DND-41 (cell line): Measurements from ENCODE around the gene LRFN2.
A peak's percentile ranks its signal among the peaks of the same experiment; 100 is the strongest.

Experiments used
- ATAC-seq: fragments of 200-7000 bp; cut with Tn5 transposase; 3 replicates; pipeline ENCODE4 v1.9.1; 2021; ENCODE audit warnings: low read depth; ENCODE audit not compliant: insufficient read depth
- DNase-seq: peaks from one replicate; pipeline ENCODE4 v3.0.0-alpha.2; 2020
- H2AFZ ChIP-seq: 2 replicates; pipeline ENCODE4 v1.6.0; 2012; ENCODE audit warnings: low read depth, low read length
- H3K27ac ChIP-seq: 2 replicates; pipeline ENCODE4 v1.5.1; 2012; ENCODE audit warnings: low read length, inconsistent platforms
- H3K27me3 ChIP-seq: fragments of 200-600 bp; sonication (generic); 2 replicates; pipeline ENCODE4 v1.6.0; 2012; ENCODE audit warnings: low read length, mild to moderate bottlenecking, inconsistent platforms; ENCODE audit not compliant: insufficient read depth, poor library complexity
- H3K36me3 ChIP-seq: 2 replicates; pipeline ENCODE4 v1.5.1; 2012; ENCODE audit warnings: low read length, inconsistent platforms; ENCODE audit not compliant: insufficient read depth
- H3K4me1 ChIP-seq: 2 replicates; pipeline ENCODE4 v1.5.1; 2012; ENCODE audit warnings: mild to moderate bottlenecking, low read length; ENCODE audit not compliant: insufficient read depth
- H3K4me2 ChIP-seq: 2 replicates; pipeline ENCODE4 v1.6.0; 2012; ENCODE audit warnings: mild to moderate bottlenecking, moderate library complexity, low read length, inconsistent platforms; ENCODE audit not compliant: insufficient read depth
- H3K4me3 ChIP-seq, 2 experiments: fragments of 200-600 bp in 1 of 2; shearing (Covaris generic) in 1 of 2; 2 replicates each; pipeline ENCODE4 v1.5.1; 2012 to 2016; ENCODE audit warnings: inconsistent platforms in 2 of 2, low read length in 2 of 2, mild to moderate bottlenecking in 2 of 2, low read depth in 1 of 2, moderate library complexity in 1 of 2
- H3K79me2 ChIP-seq: 2 replicates; pipeline ENCODE4 v1.6.0; 2012; ENCODE audit warnings: low read length, inconsistent platforms; ENCODE audit not compliant: insufficient read depth
- H3K9ac ChIP-seq: 2 replicates; pipeline ENCODE4 v1.6.0; 2012; ENCODE audit warnings: low read depth, mild to moderate bottlenecking, inconsistent platforms, low read length, moderate library complexity
- H3K9me3 ChIP-seq: 2 replicates; pipeline ENCODE4 v1.5.1; 2012; ENCODE audit warnings: low read length, moderate library complexity, mild to moderate bottlenecking, inconsistent platforms; ENCODE audit not compliant: insufficient read depth, severe bottlenecking
- H4K20me1 ChIP-seq: 2 replicates; pipeline ENCODE4 v1.6.0; 2012; ENCODE audit warnings: low read length; ENCODE audit not compliant: insufficient read depth
- CTCF ChIP-seq: IDR thresholded peaks from 2 replicates; pipeline ENCODE4 v1.5.1; 2012; ENCODE audit warnings: borderline replicate concordance, low read length, moderate library complexity, mild to moderate bottlenecking; ENCODE audit not compliant: poor library complexity, severe bottlenecking; ENCODE audit errors: extremely low read depth
- EZH2 ChIP-seq: IDR thresholded peaks from 3 replicates; pipeline ENCODE4 v1.6.1; 2012; ENCODE audit warnings: borderline replicate concordance, low read depth, mild to moderate bottlenecking, moderate library complexity, low read length, inconsistent platforms; ENCODE audit not compliant: severe bottlenecking

LRFN2 gene

GRCh38 chr6:40350747-40351217 lies 236.4 kb downstream of the LRFN2 start:
- Histone ChIP-seq H3K79me2 (no peaks in the 10 kb centered on the region), H3K4me3 (no peak overlapping the region), H3K4me1 (no peaks in the 10 kb centered on the region), H3K9ac (no peak overlapping the region), H2AFZ (no peak overlapping the region), H4K20me1 (no peaks in the 10 kb centered on the region), H3K9me3 (no peaks in the 10 kb centered on the region), H3K36me3 (no peaks in the 10 kb centered on the region), H3K4me2 (no peak overlapping the region), H3K27ac (no peak overlapping the region), H3K27me3 (no peaks in the 10 kb centered on the region)
- ATAC-seq (no peak), DNase-seq (peak; percentile 1)
- TF ChIP-seq EZH2 = no peak

DNA sequence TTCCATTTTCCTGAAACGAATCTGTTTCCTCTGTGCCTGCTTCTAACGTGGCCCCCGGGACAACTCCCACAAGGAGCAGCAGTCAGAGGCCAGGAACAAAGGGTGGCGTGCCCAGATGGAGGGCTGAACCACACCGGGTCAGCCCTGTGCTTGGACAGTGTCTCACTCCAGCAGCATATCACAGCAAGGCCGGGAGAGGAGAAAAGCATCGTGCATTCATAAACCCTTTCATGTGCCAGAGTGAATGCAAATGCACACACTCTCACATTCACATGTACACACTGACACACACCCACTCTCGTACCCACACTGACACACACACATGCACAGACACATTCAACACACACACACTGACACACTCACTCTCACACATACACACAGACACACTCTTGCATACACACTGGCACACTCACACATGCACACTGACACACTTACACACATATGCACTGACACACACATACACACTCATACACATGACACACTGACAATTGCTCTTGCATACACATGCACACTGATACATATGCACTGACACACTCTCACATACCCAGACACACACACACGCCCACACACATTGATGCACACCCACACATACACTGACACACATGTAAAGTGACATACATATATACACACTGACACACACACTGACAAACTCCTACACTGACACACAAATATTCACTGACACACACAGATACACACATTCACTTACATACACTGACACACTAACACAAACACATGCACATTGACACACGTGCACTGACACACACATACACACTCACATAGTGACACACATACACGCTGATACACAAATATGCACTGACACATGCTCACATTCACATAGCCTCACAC lies 237.0 kb downstream of the LRFN2 start:
- no peak overlapping the region for H3K4me3 ChIP-seq
- no peaks in the 10 kb centered on the region for H3K9me3 ChIP-seq
- no peak for TF ChIP-seq CTCF
- TF ChIP-seq EZH2 = no peak
- H3K4me1 ChIP-seq = no peaks in the 10 kb centered on the region
- DNase-seq = peak; percentile 3
- ATAC-seq = no peak
- H3K36me3 ChIP-seq = no peaks in the 10 kb centered on the region
- no peak overlapping the region for H3K4me2 ChIP-seq
- no peaks in the 10 kb centered on the region for H3K27me3 ChIP-seq
- H3K27ac ChIP-seq = no peak overlapping the region
- no peak overlapping the region for H2AFZ ChIP-seq
- H3K9ac ChIP-seq = no peak overlapping the region
- no peaks in the 10 kb centered on the region for H4K20me1 ChIP-seq
- H3K79me2 ChIP-seq = no peaks in the 10 kb centered on the region

DNA sequence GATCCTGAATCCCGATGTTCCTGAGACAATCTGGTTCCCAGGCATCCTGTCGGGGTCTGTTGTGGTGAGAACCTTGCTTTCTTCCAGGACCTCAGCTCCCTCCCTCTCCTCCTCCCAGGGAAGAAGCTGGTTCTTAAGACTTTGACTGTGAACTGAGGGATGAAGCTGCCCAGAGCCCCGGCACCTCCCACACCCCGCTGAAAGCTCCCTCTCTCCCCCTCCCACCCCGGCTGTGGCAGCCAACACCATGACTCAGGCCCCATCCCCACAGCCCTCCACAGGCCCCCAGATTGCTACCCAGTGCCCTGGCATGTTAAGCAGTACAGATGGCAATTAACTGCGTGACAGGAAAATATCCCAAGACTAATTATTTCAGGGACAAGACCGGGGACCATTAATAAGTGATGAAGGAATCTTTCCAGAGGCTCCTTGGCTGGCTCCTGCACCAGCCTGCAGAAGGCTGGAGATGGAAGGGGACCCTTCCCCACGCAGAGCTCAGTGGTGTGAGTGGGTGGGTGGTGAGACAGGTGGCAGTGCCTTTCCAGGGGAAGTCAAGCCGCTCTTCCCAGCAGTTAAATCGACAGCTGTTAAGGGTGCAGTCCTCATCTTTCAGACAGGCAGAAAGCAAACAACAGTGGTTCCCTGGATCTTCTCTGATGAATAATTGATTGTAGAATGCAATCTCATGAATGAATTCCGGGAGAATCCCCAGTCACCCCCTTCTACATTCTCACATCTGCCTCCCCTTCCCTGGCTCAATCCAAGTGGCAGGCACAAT lies 237.9 kb downstream of the LRFN2 start:
- H3K36me3 ChIP-seq = no peaks in the 10 kb centered on the region
- no peaks in the 10 kb centered on the region for H3K27me3 ChIP-seq
- DNase-seq (peak; percentile 20), ATAC-seq (peak; percentile 45; the same call in 1 of the 3 replicates)
- H3K79me2 ChIP-seq = no peaks in the 10 kb centered on the region
- H3K27ac ChIP-seq = no peak overlapping the region
- no peaks in the 10 kb centered on the region for H3K4me1 ChIP-seq
- no peak overlapping the region for H2AFZ ChIP-seq
- H3K9me3 ChIP-seq = no peaks in the 10 kb centered on the region
- no peak overlapping the region for H3K4me2 ChIP-seq
- TF ChIP-seq EZH2 (no peak), CTCF (no peak)
- H3K9ac ChIP-seq = no peak overlapping the region
- H3K4me3 ChIP-seq = no peak overlapping the region
- H4K20me1 ChIP-seq = no peaks in the 10 kb centered on the region

- H3K9ac ChIP-seq = no peak overlapping the region
- H4K20me1 ChIP-seq = no peaks in the 10 kb centered on the region
- H3K9me3 ChIP-seq = no peaks in the 10 kb centered on the region
- ATAC-seq = no peak
- peak; percentile 10 for DNase-seq
- no peak overlapping the region for H2AFZ ChIP-seq
- H3K27me3 ChIP-seq = no peaks in the 10 kb centered on the region
- H3K27ac ChIP-seq = no peak overlapping the region
- no peak overlapping the region for H3K4me2 ChIP-seq
- no peaks in the 10 kb centered on the region for H3K79me2 ChIP-seq
- H3K4me3 ChIP-seq = no peak overlapping the region
- no peak for TF ChIP-seq CTCF
- TF ChIP-seq EZH2 = no peak
- no peaks in the 10 kb centered on the region for H3K36me3 ChIP-seq
- H3K4me1 ChIP-seq = no peaks in the 10 kb centered on the region
Measured at GRCh38 chr6:40348591-40348990, 238.6 kb downstream of the LRFN2 start.
